IPS-15b (cell line): ENCODE data around the gene TNNI2.
"Not testable (repeated sequence)": the region's sequence is repeated elsewhere in the genome, so short reads cannot be mapped to it uniquely, and the experiment has no call there.

ENCODE experiments used
- H3K27me3 ChIP-seq: one replicate; pipeline ENCODE4 v1.6.1; 2013; ENCODE audit warnings: low read length; ENCODE audit not compliant: control insufficient read depth, insufficient read depth
- H3K36me3 ChIP-seq: one replicate; pipeline ENCODE4 v1.6.1; 2013; ENCODE audit warnings: low read length; ENCODE audit not compliant: control insufficient read depth, insufficient read depth
- H3K4me1 ChIP-seq: one replicate; pipeline ENCODE4 v1.6.1; 2013; ENCODE audit warnings: mild to moderate bottlenecking, low read length; ENCODE audit not compliant: control insufficient read depth, insufficient read depth
- H3K4me3 ChIP-seq: one replicate; pipeline ENCODE4 v1.5.1; 2013; ENCODE audit warnings: low read depth, low read length
- H3K9ac ChIP-seq: one replicate; pipeline ENCODE4 v1.6.1; 2013; ENCODE audit warnings: low read depth, mild to moderate bottlenecking, low read length
- H3K9me3 ChIP-seq: one replicate; pipeline ENCODE4 v1.6.1; 2013; ENCODE audit warnings: mild to moderate bottlenecking, low read length; ENCODE audit not compliant: control insufficient read depth, insufficient read depth

Gene TNNI2

GRCh38 chr11:1870326-1870696 lies 31.5 kb downstream of the TNNI2 start:
- no peak overlapping the region for H3K4me3 ChIP-seq
- no peaks in the 10 kb centered on the region for H3K9me3 ChIP-seq
- H3K36me3 ChIP-seq = no peaks in the 10 kb centered on the region
- no peaks in the 10 kb centered on the region for H3K27me3 ChIP-seq
- no peak overlapping the region for H3K9ac ChIP-seq
- H3K4me1 ChIP-seq = no peaks in the 10 kb centered on the region

GRCh38 chr11:1870721-1871466 lies 32.1 kb downstream of the TNNI2 start:
- no peaks in the 10 kb centered on the region for H3K4me1 ChIP-seq
- no peaks in the 10 kb centered on the region for H3K9me3 ChIP-seq
- no peak overlapping the region for H3K4me3 ChIP-seq
- no peaks in the 10 kb centered on the region for H3K36me3 ChIP-seq
- H3K9ac ChIP-seq = no peak overlapping the region
- H3K27me3 ChIP-seq = no peaks in the 10 kb centered on the region

GRCh38 chr11:1871531-1871930 lies 32.8 kb downstream of the TNNI2 start:
- Histone ChIP-seq H3K27me3 (no peaks in the 10 kb centered on the region), H3K9ac (no peak overlapping the region), H3K4me3 (no peak overlapping the region), H3K4me1 (no peaks in the 10 kb centered on the region), H3K36me3 (no peaks in the 10 kb centered on the region), H3K9me3 (no peaks in the 10 kb centered on the region)

GRCh38 chr11:1872267-1872985 lies 33.6 kb downstream of the TNNI2 start:
- no peaks in the 10 kb centered on the region for H3K36me3 ChIP-seq
- no peak overlapping the region for H3K9ac ChIP-seq
- no peaks in the 10 kb centered on the region for H3K4me1 ChIP-seq
- no peaks in the 10 kb centered on the region for H3K27me3 ChIP-seq
- no peaks in the 10 kb centered on the region for H3K9me3 ChIP-seq
- no peak overlapping the region for H3K4me3 ChIP-seq

- H3K9me3 ChIP-seq = no peaks in the 10 kb centered on the region
- no peak overlapping the region for H3K4me3 ChIP-seq
- H3K9ac ChIP-seq = no peak overlapping the region
- H3K27me3 ChIP-seq = no peaks in the 10 kb centered on the region
- H3K4me1 ChIP-seq = no peaks in the 10 kb centered on the region
- H3K36me3 ChIP-seq = no peaks in the 10 kb centered on the region
Measured at GRCh38 chr11:1873048-1873812, 34.4 kb downstream of the TNNI2 start.

GRCh38 chr11:1873813-1874150 lies 35.0 kb downstream of the TNNI2 start:
- not testable (repeated sequence) for H3K9ac ChIP-seq, H3K36me3 ChIP-seq, H3K9me3 ChIP-seq, H3K27me3 ChIP-seq, H3K4me3 ChIP-seq, H3K4me1 ChIP-seq

GRCh38 chr11:1874441-1875092 lies 35.8 kb downstream of the TNNI2 start:
- not testable (repeated sequence) for H3K9ac ChIP-seq, H3K27me3 ChIP-seq

GRCh38 chr11:1875093-1875850 lies 36.5 kb downstream of the TNNI2 start:
- Histone ChIP-seq H3K9ac (no peak overlapping the region), H3K36me3 (no peaks in the 10 kb centered on the region), H3K9me3 (no peaks in the 10 kb centered on the region), H3K4me1 (no peaks in the 10 kb centered on the region), H3K27me3 (no peaks in the 10 kb centered on the region), H3K4me3 (no peak overlapping the region)

More at GRCh38 chr11:1874441-1875092, 35.8 kb downstream of the TNNI2 start:
- not testable (repeated sequence) for H3K9me3 ChIP-seq, H3K4me1 ChIP-seq, H3K36me3 ChIP-seq, H3K4me3 ChIP-seq

- not testable (repeated sequence) for H3K9ac ChIP-seq, H3K27me3 ChIP-seq
Measured at GRCh38 chr11:1875851-1876301, 37.1 kb downstream of the TNNI2 start.

GRCh38 chr11:1876361-1877063 lies 37.7 kb downstream of the TNNI2 start:
- Histone ChIP-seq H3K9ac (no peak overlapping the region), H3K36me3 (no peaks in the 10 kb centered on the region), H3K4me3 (no peak overlapping the region), H3K9me3 (no peaks in the 10 kb centered on the region), H3K27me3 (no peaks in the 10 kb centered on the region), H3K4me1 (no peaks in the 10 kb centered on the region)

More at GRCh38 chr11:1875851-1876301, 37.1 kb downstream of the TNNI2 start:
- not testable (repeated sequence) for H3K4me1 ChIP-seq, H3K4me3 ChIP-seq, H3K9me3 ChIP-seq, H3K36me3 ChIP-seq
